Activated CD4-positive, alpha-beta T cell treated with anti-CD3 and anti-CD28 coated beads for 36 hours (primary cell): ENCODE results near the gene SOWAHC. TPM values are rescaled to one million over a fixed set of nuclear protein-coding genes. Genes with fewer than 3 reads are reported as not detected.

ENCODE experiments used
- ATAC-seq: fragments of 200-7000 bp; cut with Tn5 transposase; one replicate; pipeline ENCODE4 v1.10.0; 2021; ENCODE audit warnings: mild to moderate bottlenecking, moderate library complexity
- CTCF ChIA-PET: fragments of 350-600 bp; sonication (Branson Sonifier 250); formaldehyde crosslinking; loops from one replicate; lab custom pipeline; 2021; ENCODE audit warnings: antibody characterized with exemption; lab: Charles Lee
- POLR2A ChIA-PET: fragments of 350-600 bp; sonication (Branson Sonifier 250); formaldehyde crosslinking; loops from one replicate; lab custom pipeline; 2021; ENCODE audit warnings: antibody characterized with exemption, inconsistent platforms; lab: Charles Lee
- DNase-seq: peaks from one replicate; pipeline ENCODE4 v3.0.0-alpha.2; 2020
- H3K27ac Mint-ChIP-seq: one replicate; pipeline ENCODE4 v1.8.0; 2021; ENCODE audit warnings: mixed read lengths
- H3K27me3 Mint-ChIP-seq: one replicate; pipeline ENCODE4 v1.8.0; 2021; ENCODE audit warnings: mixed read lengths
- H3K36me3 Mint-ChIP-seq: one replicate; pipeline ENCODE4 v1.8.0; 2021; ENCODE audit warnings: low read depth, mixed read lengths
- H3K4me1 Mint-ChIP-seq: one replicate; pipeline ENCODE4 v1.8.0; 2021; ENCODE audit warnings: mixed read lengths
- H3K4me3 Mint-ChIP-seq: one replicate; pipeline ENCODE4 v1.8.0; 2021; ENCODE audit warnings: mild to moderate bottlenecking, moderate library complexity, mixed read lengths
- H3K9me3 Mint-ChIP-seq: one replicate; pipeline ENCODE4 v1.8.0; 2021; ENCODE audit warnings: low read depth, mixed read lengths
- intact Hi-C, 2 experiments: fragments of 100-400 bp; cut with DNase I in 1 of 2; cut with micrococcal nuclease in 1 of 2; formaldehyde crosslinking; loops; one replicate each; pipeline versions ENCODE4 v1.14.2 to v1.15.1; 2022 to 2024; cut with DNase I, micrococcal nuclease
- total RNA-seq, 2 experiments: library from RNA; stranded (reverse); gene quantifications; one replicate each; pipeline ENCODE4 v1.2.3, GENCODE V29; 2021

Gene SOWAHC
- total RNA-seq, 2 experiments from 2014 or later: 0.63 to 0.98 TPM

DNA sequence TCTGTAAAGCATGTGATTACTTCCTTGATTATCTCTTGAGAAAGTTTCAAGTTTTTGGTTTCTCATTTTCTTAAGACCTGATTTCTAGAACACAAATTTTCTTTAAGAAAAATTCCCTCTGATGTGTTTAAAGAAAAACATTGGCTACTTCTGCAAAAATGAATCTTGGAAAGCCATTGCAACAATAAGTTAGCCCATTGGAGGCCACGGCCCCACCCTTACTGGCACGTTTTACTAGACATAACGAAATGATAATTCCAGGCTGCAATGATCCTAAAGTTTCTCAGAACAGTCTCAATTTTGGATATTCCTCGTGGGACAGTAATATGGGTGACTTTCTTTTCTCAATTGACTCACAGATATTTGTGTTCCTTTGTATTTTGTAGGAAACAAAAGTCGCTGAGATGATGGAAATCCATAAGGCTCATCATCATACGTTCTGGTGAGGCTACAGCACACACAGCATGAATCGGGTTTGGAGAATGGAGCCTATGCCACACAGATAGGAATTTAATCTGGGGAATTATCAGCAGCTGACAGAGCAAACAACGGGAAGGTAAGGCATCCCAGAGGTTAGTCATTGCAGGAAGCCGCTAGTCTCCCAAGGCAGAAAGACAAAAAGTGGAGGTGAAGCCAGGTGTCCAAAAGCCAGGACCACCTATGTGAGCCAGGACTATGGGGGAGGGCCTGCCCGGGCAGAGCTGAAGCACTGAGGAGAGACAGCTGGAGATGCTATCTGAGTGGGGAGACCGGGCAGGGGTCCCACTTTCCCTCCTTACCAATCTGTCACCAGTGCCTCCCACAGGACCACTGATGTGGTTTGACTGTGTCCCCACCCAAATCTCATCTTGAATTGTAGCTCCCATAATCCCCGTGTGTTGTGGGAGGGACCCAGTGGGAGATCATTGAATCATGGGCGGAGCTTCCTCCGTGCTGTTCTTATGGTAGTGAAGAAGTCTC, 35.9 kb downstream of the SOWAHC start:
- intact Hi-C loops: no loop called here
- Mint-ChIP-seq H3K27me3 (peaks cover 9% of the 10 kb centered on the region), H3K4me3 (no peak overlapping the region), H3K36me3 (no peaks in the 10 kb centered on the region), H3K9me3 (no peaks in the 10 kb centered on the region), H3K27ac (no peak overlapping the region), H3K4me1 (no peaks in the 10 kb centered on the region)
- CTCF ChIA-PET: interaction anchor here (0.6 kb wide), 1 partner anchor 45 kb away, joined by 3 read pairs; no protein-coding TSS in a partner anchor
- DNase-seq (no peak), ATAC-seq (no peak)
- POLR2A ChIA-PET: no interaction called here

DNA sequence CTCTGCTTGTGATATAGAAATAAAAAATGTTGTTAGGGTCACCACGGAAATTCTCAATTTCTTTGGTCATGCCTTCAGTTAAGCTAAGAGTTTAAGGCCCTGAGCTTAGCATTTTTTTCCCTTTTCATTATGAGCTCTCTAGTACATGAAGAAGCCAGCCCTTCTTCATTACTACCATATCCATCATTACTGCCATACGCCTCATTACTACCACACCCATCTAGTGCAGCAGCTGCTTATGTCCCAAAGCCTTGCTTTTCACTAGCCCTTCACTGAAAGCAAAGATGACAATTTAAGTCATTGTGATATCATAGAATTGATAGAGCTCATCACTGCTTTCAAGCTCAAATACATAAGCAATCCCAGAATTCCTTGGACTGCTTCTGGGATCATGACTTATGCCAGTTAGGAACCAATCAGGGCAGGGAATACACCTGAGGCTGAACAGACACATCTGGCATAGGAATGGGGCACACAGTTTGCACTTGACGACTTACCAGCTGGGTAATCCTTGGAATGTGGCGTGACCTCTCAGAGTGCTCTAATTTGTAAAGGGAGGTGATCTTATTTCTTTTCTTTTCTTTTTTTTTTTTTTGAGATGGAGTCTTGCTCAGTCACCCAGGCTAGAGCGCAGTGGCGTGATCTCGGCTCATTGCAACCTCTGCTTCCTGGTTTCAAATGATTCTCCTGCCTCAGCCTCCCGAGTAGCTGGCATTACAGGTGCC, 40.3 kb downstream of the SOWAHC start:
- no peaks in the 10 kb centered on the region for H3K36me3 Mint-ChIP-seq
- DNase-seq: no peak
- intact Hi-C loops: no loop called here
- ChIA-PET CTCF (interaction anchor here (1.0 kb wide), 1 partner anchor 13 kb away, joined by 3 read pairs; no protein-coding TSS in a partner anchor), POLR2A (no interaction called here)
- no peak overlapping the region for H3K27ac Mint-ChIP-seq
- ATAC-seq: no peak
- H3K9me3 Mint-ChIP-seq: no peaks in the 10 kb centered on the region
- peaks cover 7% of the 10 kb centered on the region for H3K27me3 Mint-ChIP-seq
- no peak overlapping the region for H3K4me3 Mint-ChIP-seq
- no peaks in the 10 kb centered on the region for H3K4me1 Mint-ChIP-seq

DNA sequence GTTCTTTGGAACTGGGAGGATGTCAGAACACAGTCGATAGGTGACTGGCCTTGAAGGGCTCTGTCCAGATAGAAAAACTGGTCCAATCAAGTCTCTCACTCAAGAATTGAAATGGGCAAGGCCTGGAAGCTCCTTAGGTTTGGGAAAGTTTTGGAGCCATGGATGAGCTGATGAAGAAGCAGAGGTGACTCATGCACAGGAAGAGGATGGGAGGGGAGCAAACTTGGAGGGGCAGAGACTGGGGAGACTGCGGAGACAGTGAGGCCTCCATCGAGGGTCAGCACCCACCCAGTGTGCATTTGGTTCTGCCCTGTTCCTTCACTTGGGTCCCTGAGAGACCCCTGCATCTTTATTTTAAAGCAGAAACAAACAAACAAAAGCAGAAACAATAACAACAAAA, 41.1 kb downstream of the SOWAHC start:
- CTCF ChIA-PET: interaction anchor here (0.6 to 1.0 kb wide), 2 partner anchors 13 to 112 kb away, joined by 3 read pairs; no protein-coding TSS in a partner anchor
- H3K27ac Mint-ChIP-seq: no peak overlapping the region

GRCh38 chr2:109659396-109660045, 45.4 kb downstream of the SOWAHC start:
- DNase-seq (no peak), ATAC-seq (no peak)
- Mint-ChIP-seq H3K4me1 (no peaks in the 10 kb centered on the region), H3K4me3 (no peak overlapping the region), H3K27me3 (peaks cover 6% of the 10 kb centered on the region), H3K36me3 (no peaks in the 10 kb centered on the region), H3K27ac (no peak overlapping the region), H3K9me3 (no peaks in the 10 kb centered on the region)
- intact Hi-C loops: loop anchor here in 1 of 2 experiments (5.0 kb wide), 1 partner anchor 112 kb away; no protein-coding TSS in a partner anchor
- ChIA-PET CTCF (no interaction called here), POLR2A (no interaction called here)

More for the DNA sequence above, 41.1 kb downstream of the SOWAHC start:
- Mint-ChIP-seq H3K36me3 (no peaks in the 10 kb centered on the region), H3K4me3 (no peak overlapping the region), H3K9me3 (no peaks in the 10 kb centered on the region), H3K27me3 (peaks cover 7% of the 10 kb centered on the region), H3K4me1 (no peaks in the 10 kb centered on the region)
- POLR2A ChIA-PET: no interaction called here
- no peak for ATAC-seq
- intact Hi-C loops: no loop called here
- no peak for DNase-seq

- POLR2A ChIA-PET: no interaction called here
- ATAC-seq: no peak
- CTCF ChIA-PET: no interaction called here
- H3K36me3 Mint-ChIP-seq: no peaks in the 10 kb centered on the region
- H3K4me3 Mint-ChIP-seq: no peak overlapping the region
- no peak for DNase-seq
- H3K27ac Mint-ChIP-seq: no peak overlapping the region
- intact Hi-C loops: loop anchor here in 1 of 2 experiments (5.0 kb wide), 1 partner anchor 113 kb away; no protein-coding TSS in a partner anchor
- H3K4me1 Mint-ChIP-seq: no peaks in the 10 kb centered on the region
- no peaks in the 10 kb centered on the region for H3K9me3 Mint-ChIP-seq
- peaks cover 8% of the 10 kb centered on the region for H3K27me3 Mint-ChIP-seq
Observed at GRCh38 chr2:109660046-109660860, 46.1 kb downstream of the SOWAHC start.

DNA sequence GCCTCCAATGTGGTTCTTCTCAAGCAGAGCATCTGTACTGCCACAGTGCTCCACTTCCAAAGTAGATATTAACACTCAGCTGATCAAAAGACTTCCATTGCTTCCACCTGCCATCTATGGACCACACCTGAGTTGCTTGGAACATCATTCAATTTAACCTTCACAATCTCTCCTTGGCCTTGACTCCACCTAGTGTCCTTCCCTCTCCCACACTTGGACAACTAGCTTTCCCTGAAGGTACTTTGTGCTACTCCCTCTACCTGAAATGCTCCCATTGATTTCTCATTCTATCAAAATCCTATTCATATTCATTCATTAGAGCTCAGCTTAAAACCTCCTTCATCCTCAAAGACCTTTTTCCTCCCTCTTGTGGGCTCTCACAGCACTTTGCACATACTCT, 48.7 kb downstream of the SOWAHC start:
- ATAC-seq (no peak), DNase-seq (no peak)
- Mint-ChIP-seq H3K9me3 (no peaks in the 10 kb centered on the region), H3K36me3 (no peaks in the 10 kb centered on the region), H3K4me3 (no peak overlapping the region), H3K27me3 (peaks cover 14% of the 10 kb centered on the region), H3K27ac (no peak overlapping the region), H3K4me1 (no peaks in the 10 kb centered on the region)
- POLR2A ChIA-PET: no interaction called here
- CTCF ChIA-PET: no interaction called here
- intact Hi-C loops: loop anchor here in 1 of 2 experiments (5.0 kb wide), 1 partner anchor 116 kb away; no protein-coding TSS in a partner anchor

DNA sequence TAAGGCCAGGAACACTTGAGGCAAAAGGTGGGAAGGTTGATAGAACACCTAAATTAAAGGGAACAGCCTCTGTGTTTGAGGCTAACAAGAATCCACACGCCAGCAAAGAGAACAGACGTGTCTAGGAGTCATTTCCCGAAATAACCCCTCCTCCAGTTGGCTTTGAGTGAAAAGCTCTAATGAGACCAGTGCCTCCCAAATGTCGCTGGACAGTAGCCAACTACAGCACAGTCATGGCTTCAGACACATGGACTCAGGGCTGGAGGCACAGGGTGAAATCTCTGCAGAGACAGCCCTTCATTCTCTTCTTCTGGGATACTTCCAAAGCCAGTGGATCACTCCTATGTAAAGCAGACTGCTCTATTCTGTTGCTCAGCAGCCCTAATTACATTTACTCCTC, 49.6 kb downstream of the SOWAHC start:
- ChIA-PET POLR2A (no interaction called here), CTCF (no interaction called here)
- ATAC-seq: no peak
- Mint-ChIP-seq H3K36me3 (no peaks in the 10 kb centered on the region), H3K27ac (no peak overlapping the region), H3K9me3 (no peaks in the 10 kb centered on the region), H3K4me3 (no peak overlapping the region), H3K4me1 (no peaks in the 10 kb centered on the region), H3K27me3 (peaks cover 17% of the 10 kb centered on the region)
- intact Hi-C loops: loop anchor here in 1 of 2 experiments (5.0 kb wide), 1 partner anchor 116 kb away; no protein-coding TSS in a partner anchor
- DNase-seq: no peak

- POLR2A ChIA-PET: no interaction called here
- intact Hi-C loops: no loop called here
- H3K27me3 Mint-ChIP-seq: peaks cover 19% of the 10 kb centered on the region
- H3K4me3 Mint-ChIP-seq: no peak overlapping the region
- no peak overlapping the region for H3K27ac Mint-ChIP-seq
- no peaks in the 10 kb centered on the region for H3K36me3 Mint-ChIP-seq
- CTCF ChIA-PET: no interaction called here
- no peak for DNase-seq
- ATAC-seq: no peak
- H3K4me1 Mint-ChIP-seq: no peaks in the 10 kb centered on the region
- no peaks in the 10 kb centered on the region for H3K9me3 Mint-ChIP-seq
Observed at GRCh38 chr2:109666466-109666865, 52.3 kb downstream of the SOWAHC start.
